RWPE2 (cell line): ENCODE measurements around the gene AP1M2.

Experiments
- ATAC-seq: fragments of 200-7000 bp; cut with Tn5 transposase; 3 replicates; pipeline ENCODE4 v1.9.1; 2021; ENCODE audit warnings: low read depth
- DNase-seq: peaks from one replicate; pipeline ENCODE4 v3.0.0-alpha.2; 2020; ENCODE audit warnings: low spot score
- H3K27ac ChIP-seq: fragments of 450-650 bp; 2 replicates; pipeline ENCODE4 v1.5.1; 2017; ENCODE audit warnings: mild to moderate bottlenecking; ENCODE audit not compliant: poor library complexity, severe bottlenecking
- H3K27me3 ChIP-seq: fragments of 250-450 bp; sonication (Bioruptor Pico); 2 replicates; pipeline ENCODE4 v1.5.1; 2021; ENCODE audit warnings: mild to moderate bottlenecking, moderate library complexity; ENCODE audit not compliant: insufficient read depth, poor library complexity, severe bottlenecking
- H3K36me3 ChIP-seq: fragments of 250-450 bp; sonication (Bioruptor Pico); 2 replicates; pipeline ENCODE4 v1.5.1; 2020; ENCODE audit warnings: low read depth, mild to moderate bottlenecking, moderate library complexity
- H3K4me1 ChIP-seq: fragments of 250-450 bp; sonication (Bioruptor Pico); 2 replicates; pipeline ENCODE4 v1.5.1; 2021; ENCODE audit warnings: mild to moderate bottlenecking, moderate library complexity; ENCODE audit not compliant: insufficient read depth, poor library complexity, severe bottlenecking
- H3K4me3 ChIP-seq: fragments of 250-450 bp; sonication (Bioruptor Pico); 2 replicates; pipeline ENCODE4 v1.5.1; 2021; ENCODE audit warnings: mild to moderate bottlenecking, moderate library complexity; ENCODE audit not compliant: severe bottlenecking
- H3K9me3 ChIP-seq: fragments of 250-450 bp; sonication (Bioruptor Pico); 2 replicates; pipeline ENCODE4 v1.5.1; 2021; ENCODE audit warnings: mild to moderate bottlenecking, moderate library complexity; ENCODE audit not compliant: severe bottlenecking
- TF ChIP-seq, protein P1 (sequence below): fragments of 450-650 bp; IDR thresholded peaks from one replicate; pipeline ENCODE4 v1.5.1; 2017; ENCODE audit warnings: mild to moderate bottlenecking, moderate library complexity; ENCODE audit not compliant: poor library complexity, severe bottlenecking

AP1M2 gene

DNA sequence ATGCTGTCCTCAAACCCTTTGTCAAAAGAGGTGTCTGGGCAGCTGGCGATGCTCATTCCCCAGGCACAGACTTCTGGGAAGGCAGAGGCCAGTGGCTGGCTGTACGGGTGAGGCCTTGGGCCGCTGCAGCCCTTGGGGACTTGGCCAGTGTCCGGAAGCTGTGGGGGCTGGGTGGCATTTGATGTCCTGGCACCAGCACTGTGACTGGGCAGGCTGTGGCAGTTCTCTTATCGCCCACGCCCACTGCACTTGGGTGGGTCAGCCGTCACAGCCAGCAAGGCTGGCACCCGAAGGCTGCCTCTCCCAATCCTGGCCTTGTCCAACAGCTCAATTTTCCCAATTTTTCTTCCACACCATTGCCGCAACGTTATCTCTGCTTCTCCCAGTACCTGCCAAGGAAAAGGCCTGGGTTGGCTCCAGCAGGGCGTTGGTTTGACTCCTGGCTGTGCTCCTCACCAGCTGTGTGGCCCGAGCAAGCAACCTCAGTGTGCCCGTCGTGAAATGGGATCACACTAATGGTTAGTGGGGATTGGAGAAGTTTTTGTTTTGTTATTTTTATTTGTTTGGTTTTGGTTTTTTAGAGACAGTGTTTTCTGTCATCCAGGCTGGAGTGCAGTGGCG is 25.5 kb upstream of the AP1M2 start:
- no peak overlapping the region for H3K4me3 ChIP-seq
- H3K9me3 ChIP-seq = no peaks in the 10 kb centered on the region
- peaks cover 7% of the 10 kb centered on the region for H3K4me1 ChIP-seq
- no peaks in the 10 kb centered on the region for H3K27me3 ChIP-seq
- DNase-seq = no peak
- no peaks in the 10 kb centered on the region for H3K36me3 ChIP-seq
- H3K27ac ChIP-seq = no peak overlapping the region
- ATAC-seq = no peak
- TF ChIP-seq, protein P1, sequence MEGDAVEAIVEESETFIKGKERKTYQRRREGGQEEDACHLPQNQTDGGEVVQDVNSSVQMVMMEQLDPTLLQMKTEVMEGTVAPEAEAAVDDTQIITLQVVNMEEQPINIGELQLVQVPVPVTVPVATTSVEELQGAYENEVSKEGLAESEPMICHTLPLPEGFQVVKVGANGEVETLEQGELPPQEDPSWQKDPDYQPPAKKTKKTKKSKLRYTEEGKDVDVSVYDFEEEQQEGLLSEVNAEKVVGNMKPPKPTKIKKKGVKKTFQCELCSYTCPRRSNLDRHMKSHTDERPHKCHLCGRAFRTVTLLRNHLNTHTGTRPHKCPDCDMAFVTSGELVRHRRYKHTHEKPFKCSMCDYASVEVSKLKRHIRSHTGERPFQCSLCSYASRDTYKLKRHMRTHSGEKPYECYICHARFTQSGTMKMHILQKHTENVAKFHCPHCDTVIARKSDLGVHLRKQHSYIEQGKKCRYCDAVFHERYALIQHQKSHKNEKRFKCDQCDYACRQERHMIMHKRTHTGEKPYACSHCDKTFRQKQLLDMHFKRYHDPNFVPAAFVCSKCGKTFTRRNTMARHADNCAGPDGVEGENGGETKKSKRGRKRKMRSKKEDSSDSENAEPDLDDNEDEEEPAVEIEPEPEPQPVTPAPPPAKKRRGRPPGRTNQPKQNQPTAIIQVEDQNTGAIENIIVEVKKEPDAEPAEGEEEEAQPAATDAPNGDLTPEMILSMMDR = no peak

DNA sequence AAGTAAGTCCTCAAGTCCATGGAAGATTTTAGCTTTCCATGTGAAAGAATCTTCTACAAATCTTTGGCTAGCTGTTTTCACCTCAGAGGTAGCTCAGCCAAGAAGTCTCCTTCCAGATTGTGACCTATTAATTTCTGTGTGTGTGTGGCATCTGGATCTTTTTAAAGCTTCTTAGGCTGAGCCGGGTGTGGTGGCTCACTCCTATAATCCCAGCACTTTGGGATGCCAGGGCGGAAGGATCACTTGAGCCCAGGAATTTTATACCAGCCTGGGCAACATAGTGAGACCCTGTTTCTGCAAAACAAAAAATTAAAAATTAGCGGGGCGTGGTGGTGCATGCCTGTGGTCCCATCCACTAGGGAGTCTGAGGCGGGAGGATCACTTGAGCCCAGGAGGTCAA is 24.8 kb upstream of the AP1M2 start:
- H3K36me3 ChIP-seq = no peaks in the 10 kb centered on the region
- DNase-seq = no peak
- H3K27ac ChIP-seq = no peak overlapping the region
- no peak for ATAC-seq
- H3K9me3 ChIP-seq = no peaks in the 10 kb centered on the region
- TF ChIP-seq, protein P1 = no peak
- no peaks in the 10 kb centered on the region for H3K27me3 ChIP-seq
- H3K4me1 ChIP-seq = peaks cover under 1% of the 10 kb centered on the region
- H3K4me3 ChIP-seq = no peak overlapping the region

DNA sequence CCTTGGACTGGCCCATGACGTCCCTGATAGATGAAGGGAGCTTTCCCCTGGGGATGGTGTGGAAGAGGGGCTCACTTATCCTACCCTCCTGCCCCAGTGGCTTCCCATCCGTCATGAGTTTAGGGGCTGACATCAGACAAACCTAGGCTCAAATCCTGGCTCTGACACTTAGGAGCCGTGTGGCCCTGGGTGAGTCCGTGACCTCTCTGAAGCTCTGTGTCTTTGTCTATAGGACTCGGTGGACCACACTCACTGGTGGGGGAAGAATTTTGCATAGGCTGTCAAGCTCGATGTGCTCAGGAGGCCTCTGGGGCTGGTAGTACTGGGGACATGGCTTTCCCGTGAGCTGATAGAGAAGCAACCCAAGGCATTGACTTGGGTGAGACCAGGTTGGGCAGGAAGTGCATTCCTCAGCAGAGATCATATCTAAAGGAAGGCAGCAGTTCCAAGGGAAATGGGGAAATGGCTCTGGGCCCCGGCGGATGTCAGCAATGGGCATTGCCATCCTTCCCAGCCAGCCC is 17.4 kb upstream of the AP1M2 start:
- Histone ChIP-seq H3K27me3 (no peaks in the 10 kb centered on the region), H3K27ac (peak overlapping the region; percentile 63), H3K4me3 (no peak overlapping the region), H3K36me3 (no peaks in the 10 kb centered on the region), H3K4me1 (peaks cover 20% of the 10 kb centered on the region), H3K9me3 (no peaks in the 10 kb centered on the region)
- TF ChIP-seq, protein P1 = no peak
- DNase-seq (no peak), ATAC-seq (peak; percentile 57)

DNA sequence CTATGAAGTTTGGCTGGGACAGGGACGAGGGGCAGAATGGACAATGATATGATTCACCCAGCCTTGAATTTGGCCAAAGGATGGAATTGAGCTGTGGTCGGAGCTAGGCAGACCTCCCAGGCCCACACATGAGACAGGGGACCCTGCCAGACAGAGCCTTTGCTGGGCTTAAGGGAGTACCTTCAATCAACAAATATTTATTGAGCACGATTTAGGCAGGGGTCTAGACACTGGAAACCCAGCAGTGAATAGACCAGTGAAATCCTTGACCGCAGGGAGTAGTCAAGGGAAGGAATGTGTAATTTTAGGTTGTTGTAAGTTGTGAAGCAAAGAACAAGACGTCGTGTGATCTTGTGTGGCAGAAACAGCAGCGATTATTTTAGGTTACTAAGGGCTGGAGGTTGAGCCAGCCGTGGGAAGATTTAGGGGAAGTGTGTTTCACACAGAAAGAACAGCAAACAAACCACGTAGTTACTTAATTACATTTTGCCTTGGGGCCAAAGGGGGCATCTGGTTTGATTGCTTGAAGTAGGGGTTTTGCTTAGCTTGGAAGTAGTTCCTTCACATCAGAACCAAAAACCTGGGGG is 16.9 kb upstream of the AP1M2 start:
- peak overlapping the region; percentile 63 for H3K27ac ChIP-seq
- TF ChIP-seq, protein P1 = no peak
- H3K9me3 ChIP-seq = no peaks in the 10 kb centered on the region

More for the DNA sequence above, 16.9 kb upstream of the AP1M2 start:
- no peak overlapping the region for H3K4me3 ChIP-seq
- no peak for DNase-seq
- H3K27me3 ChIP-seq = no peaks in the 10 kb centered on the region
- no peak for ATAC-seq
- peaks cover 20% of the 10 kb centered on the region for H3K4me1 ChIP-seq
- no peaks in the 10 kb centered on the region for H3K36me3 ChIP-seq
